ENCODE results near the gene KRT72.

DNA sequence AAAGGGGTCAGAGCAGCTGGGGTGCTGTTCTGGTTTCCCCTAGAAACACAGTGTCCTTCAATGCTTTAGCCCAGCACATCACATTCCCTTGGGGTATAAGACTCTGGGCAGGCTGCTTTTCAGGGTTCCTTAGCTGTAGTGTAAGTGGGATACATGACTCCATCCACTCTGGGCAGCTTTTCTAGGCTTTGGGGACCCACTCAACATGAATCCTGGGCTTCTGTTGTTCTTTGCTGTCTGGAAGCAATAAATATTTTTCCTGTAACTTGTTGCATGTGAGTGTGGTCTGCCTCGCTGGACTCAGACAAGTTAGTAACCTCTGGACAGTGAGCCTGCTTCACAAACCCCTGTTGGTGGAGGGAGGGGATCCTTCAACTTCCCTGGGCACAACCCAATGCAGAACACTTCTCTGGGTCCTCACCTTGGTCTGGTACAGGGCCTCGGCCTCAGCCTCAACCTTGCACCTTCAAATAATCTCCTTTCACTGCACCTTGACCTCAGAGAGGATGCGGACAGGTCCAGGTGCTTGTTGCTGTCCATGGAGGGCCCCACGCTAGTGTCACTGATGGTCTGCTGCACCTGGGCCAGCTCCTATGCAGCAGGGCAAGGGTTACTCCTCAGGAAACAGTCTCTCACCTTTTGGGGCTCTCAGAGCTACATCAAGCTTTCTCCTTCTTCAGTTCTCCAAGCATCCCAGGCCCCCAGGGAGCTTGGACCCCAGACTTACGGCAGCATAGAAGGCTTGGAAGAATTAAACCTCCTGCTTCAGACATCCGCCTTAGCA is 30.6 kb upstream of the KRT72 start:
- TF ChIP-seq, protein P1, sequence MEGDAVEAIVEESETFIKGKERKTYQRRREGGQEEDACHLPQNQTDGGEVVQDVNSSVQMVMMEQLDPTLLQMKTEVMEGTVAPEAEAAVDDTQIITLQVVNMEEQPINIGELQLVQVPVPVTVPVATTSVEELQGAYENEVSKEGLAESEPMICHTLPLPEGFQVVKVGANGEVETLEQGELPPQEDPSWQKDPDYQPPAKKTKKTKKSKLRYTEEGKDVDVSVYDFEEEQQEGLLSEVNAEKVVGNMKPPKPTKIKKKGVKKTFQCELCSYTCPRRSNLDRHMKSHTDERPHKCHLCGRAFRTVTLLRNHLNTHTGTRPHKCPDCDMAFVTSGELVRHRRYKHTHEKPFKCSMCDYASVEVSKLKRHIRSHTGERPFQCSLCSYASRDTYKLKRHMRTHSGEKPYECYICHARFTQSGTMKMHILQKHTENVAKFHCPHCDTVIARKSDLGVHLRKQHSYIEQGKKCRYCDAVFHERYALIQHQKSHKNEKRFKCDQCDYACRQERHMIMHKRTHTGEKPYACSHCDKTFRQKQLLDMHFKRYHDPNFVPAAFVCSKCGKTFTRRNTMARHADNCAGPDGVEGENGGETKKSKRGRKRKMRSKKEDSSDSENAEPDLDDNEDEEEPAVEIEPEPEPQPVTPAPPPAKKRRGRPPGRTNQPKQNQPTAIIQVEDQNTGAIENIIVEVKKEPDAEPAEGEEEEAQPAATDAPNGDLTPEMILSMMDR (IDR thresholded peaks at IDR 0.05; ENCODE audit: low read depth, low read length, poor library complexity, severe bottlenecking), result no peak
- no peak for TF ChIP-seq EZH2phosphoT487 (IDR thresholded peaks at IDR 0.05; ENCODE audit: borderline replicate concordance, low read length)

Data from DOHH2 (cell line).